Epithelial cell of esophagus (primary cell): Measurements from ENCODE around the gene PDZK1.
"Not testable (repeated sequence)": the region's sequence is repeated elsewhere in the genome, so short reads cannot be mapped to it uniquely, and the experiment has no call there.

Experiments
- DNase-seq: peaks from one replicate; pipeline ENCODE4 v3.0.0; 2010; ENCODE audit warnings: low read depth
- H3K4me3 ChIP-seq: 2 replicates; pipeline ENCODE4 v1.5.1; 2011; ENCODE audit warnings: mild to moderate bottlenecking, low read length, control low read depth
- CTCF ChIP-seq: IDR thresholded peaks from 2 replicates; pipeline ENCODE4 v1.5.1; 2011; ENCODE audit warnings: low read depth, mild to moderate bottlenecking, low read length, control low read depth, inconsistent platforms; ENCODE audit not compliant: insufficient read depth; ENCODE audit errors: missing control alignments

PDZK1 gene

GRCh38 chr1:145719230-145720079 lies 12.3 kb upstream of the PDZK1 start, which contains the start of gene CD160:
CD160 (plus strand) TSS chr1:145719499; CDS start chr1:145728328, 8,829 bp downstream.
- no peak for DNase-seq
- H3K4me3 ChIP-seq, result no peak within 1 kb of the TSS
- no peak for TF ChIP-seq CTCF

GRCh38 chr1:145718465-145718864 lies 11.3 kb upstream of the PDZK1 start:
- H3K4me3 ChIP-seq, DNase-seq: not testable (repeated sequence)

- no peak for TF ChIP-seq CTCF
- DNase-seq, result no peak
- H3K4me3 ChIP-seq, result no peak overlapping the region
These were observed 10.7 kb upstream of the PDZK1 start for GRCh38 chr1:145717833-145718232.

GRCh38 chr1:145716641-145717345 lies 9.6 kb upstream of the PDZK1 start:
- TF ChIP-seq CTCF, result no peak
- H3K4me3 ChIP-seq, result no peak overlapping the region
- peak; percentile 50 for DNase-seq

GRCh38 chr1:145714524-145715111 lies 7.5 kb upstream of the PDZK1 start:
- no peak for DNase-seq
- no peak overlapping the region for H3K4me3 ChIP-seq
- TF ChIP-seq CTCF, result no peak

- H3K4me3 ChIP-seq, result no peak overlapping the region
- DNase-seq, result no peak
- TF ChIP-seq CTCF, result no peak
These were observed 4.1 kb upstream of the PDZK1 start for GRCh38 chr1:145711213-145711651.
